CD4-positive, alpha-beta T cell treated with Interleukin-12 subunit alpha and Interleukin-12 subunit beta, for 1 hour (primary cell): Measurements from ENCODE around the gene TFB2M.

Source experiments
- DNase-seq: peaks from one replicate; pipeline ENCODE4 v3.0.0-alpha.2; 2020

Gene TFB2M

DNA sequence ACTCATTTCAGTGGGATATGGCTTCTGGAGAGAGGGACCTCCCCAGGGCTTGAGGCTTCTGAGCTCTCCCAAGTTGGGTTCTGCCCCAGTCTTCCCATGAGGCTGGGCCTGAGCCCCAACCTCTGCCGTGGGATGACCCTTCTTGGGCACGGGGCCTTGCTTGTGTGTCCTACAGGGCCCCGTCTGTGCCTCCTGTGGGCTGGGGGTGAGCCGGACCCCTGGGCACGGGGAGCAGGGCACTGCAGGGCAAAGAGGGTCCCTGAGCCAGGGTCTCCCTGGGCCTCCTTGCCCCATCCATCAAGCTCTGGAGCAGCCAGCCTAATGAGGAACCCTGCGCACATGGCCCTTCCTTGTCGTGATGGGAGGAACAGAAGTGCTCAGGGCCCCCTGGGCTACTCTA lies 53.8 kb downstream of the TFB2M start:
- no peak for DNase-seq

- no peak for DNase-seq
Measured at GRCh38 chr1:246511203-246511602, 54.9 kb downstream of the TFB2M start.

DNA sequence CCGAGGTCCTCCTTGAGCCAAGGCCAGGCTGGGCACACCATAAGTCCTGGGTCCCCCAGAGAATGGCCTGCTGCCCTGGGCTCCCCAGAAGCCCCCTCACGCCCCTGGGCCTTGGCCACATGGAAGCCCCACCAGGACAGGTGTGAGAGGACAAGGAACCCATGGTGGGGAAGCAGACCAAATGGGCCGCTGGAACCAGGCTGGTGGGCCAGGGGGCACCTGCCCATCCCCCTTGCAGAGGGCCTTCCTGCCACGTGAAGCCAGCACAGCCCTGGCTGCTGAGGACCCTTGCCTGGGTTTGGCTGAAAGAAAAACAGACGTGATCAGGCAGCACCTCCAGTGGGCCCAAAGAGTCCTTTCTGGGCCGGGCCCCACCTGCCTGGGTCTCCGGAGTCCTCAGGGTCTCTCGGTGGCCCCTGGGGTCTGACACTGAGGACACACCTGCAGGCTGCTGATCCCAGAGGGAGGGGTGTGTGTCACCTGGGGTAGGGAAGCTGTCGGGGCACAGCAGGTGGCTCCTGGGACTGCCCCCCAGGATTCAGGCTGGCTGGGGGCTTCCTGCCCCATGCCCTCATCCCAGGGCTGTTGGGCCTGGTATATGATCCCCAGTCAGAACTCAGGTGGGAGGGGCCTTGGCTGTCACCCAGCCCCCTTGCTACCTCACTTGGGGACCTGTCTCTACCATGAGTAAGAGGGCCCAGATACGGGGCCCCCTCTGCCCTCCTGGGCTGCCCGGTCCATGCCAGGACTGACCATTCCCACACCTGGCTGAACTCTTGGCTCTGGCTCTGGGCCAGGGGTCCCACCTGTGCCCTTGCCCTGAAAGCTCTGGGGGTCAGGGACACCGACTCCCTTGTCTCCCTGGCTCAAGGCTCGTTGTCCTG lies 55.7 kb downstream of the TFB2M start:
- no peak for DNase-seq

- DNase-seq, result no peak
Measured at GRCh38 chr1:246508897-246509688, 57.0 kb downstream of the TFB2M start.

DNA sequence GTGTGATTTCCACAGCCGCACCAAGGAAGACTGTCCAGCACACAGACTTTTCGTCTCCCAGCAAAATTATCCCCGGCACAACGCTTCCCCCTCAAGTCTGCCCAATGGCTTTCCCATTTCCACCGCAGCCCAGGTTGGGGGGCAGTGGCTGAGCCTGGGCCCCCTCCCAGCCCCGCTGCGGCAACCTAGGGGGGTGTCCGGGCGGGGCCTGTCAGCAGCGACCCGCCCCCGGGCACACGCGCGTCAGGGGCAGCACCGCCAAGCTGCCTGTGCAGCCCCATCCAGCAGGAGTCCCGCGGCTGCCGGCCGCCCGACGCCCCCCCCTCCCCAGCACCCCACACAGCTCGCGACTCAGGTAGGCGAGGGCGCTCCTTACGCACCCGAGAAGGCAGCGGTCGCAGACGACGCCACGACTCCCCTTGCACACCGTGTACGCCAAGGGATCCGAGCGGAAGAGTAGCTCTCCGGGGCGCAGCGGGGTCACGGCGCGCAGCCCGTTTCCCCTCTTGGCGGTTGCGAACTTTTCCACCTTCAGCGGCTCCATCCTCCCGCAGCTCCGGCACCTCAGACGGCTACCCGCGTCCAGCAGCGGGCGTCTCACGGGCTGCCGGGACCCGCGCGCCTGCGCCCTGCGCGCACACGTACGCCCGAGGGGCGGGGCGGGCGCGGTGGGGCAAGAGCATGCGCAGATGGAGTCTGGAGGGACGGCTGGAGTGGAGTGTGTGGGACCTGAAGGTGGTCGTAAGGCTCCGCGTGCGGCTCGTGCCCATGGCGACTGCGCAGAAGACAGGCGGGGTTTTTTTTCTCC lies 59.2 kb downstream of the TFB2M start, which contains the start of gene SMYD3:
Gene SMYD3, minus strand, starts transcription at position 606 of the 808 bp plus-strand sequence.
- peak; percentile 80 for DNase-seq

DNA sequence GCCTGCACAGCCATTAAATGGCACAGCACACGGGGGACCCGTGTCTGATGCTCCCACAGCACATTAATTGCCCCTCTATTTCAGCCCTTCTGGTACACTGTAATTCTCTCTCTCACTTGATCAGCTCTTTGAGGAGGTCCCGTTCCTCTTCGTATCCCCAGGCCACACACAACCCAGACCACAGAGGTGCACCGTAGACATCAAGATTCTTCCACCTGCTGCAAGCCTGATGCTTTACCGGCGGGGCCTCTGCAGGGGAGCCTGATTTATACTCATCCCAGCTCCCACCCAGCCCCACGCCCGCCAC lies 59.7 kb downstream of the TFB2M start:
- no peak for DNase-seq

- no peak for DNase-seq
Measured at GRCh38 chr1:246503341-246503740, 62.7 kb downstream of the TFB2M start.

DNA sequence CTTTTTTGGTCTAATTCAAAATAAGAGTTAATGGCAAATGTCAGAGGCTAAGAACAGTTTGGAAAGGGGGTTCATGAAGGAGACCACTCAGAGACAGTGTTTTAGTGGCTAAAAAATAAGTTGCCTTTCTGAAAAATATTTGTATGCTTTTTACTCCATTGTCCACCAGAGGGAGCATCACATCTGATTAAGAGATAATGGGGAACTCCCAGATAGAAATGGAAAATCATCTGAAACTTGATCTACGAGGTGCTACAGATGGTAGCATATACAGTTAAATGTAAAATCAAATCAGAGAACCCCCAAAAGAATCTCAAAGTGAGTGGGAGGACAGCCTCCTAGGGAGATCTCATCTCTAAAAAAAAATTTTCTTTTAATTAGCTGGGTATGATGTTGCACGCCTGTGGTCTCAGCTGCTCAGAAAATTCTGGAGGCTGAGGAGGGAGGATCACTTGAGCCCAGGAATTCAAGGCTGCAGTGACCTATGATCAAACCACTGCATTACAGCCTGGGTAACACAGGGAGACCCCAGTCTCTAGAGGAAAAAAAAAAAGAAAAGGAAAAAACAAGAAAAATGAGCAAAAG lies 68.6 kb downstream of the TFB2M start:
- peak; percentile 75 for DNase-seq

DNA sequence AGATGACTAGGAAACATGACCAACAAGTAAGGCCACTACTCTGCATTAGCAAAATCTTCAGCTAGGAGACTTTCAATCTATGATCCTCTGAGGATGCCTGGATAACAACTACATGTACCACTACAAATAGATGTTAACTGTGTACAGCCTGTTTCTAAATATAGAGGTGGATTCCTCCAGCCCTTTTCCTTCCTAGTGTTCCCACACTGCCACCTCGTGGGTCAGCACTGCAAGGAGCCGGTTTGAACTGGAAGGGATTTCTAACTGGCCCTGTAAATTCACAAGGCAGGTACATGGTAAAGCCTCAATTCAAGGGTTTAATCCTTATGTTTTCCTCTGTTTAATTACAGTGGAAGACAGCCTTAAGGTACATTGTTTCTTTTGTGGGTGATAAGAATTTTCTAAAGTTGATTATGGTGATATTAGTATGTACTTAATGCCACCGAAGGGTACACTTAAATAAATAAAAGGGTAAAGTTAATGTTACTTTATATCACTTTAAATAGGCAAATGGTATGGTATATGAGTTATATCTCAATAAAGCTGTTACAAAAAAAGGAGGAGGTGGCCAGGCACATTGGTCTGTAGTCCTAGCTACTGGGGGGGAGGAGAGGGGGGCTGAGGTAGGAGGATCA lies 73.3 kb downstream of the TFB2M start:
- DNase-seq, result peak; percentile 15

GRCh38 chr1:246491551-246492053 lies 74.5 kb downstream of the TFB2M start:
- DNase-seq, result no peak
